Smooth muscle cell (in vitro differentiated cells): ENCODE results near the gene RPTOR. TPM values are rescaled to one million over a fixed set of nuclear protein-coding genes. Genes with fewer than 3 reads are reported as not detected.

ENCODE experiments used
- DNase-seq: peaks from one replicate; lab custom pipeline; 2025; ENCODE audit not compliant: unreplicated experiment; lab: John Stamatoyannopoulos, UW
- H2AFZ ChIP-seq: fragments of 200-600 bp; sonication (generic); 2 replicates; pipeline ENCODE4 v1.6.0; 2016; ENCODE audit warnings: antibody characterized with exemption, low read depth, mild to moderate bottlenecking
- H3F3A ChIP-seq: fragments of 200-600 bp; sonication (generic); 2 replicates; pipeline ENCODE4 v1.6.0; 2017; ENCODE audit warnings: antibody characterized with exemption, low read depth
- H3K27ac ChIP-seq: fragments of 200-600 bp; sonication (generic); 2 replicates; pipeline ENCODE4 v1.5.1; 2016; ENCODE audit warnings: low read depth, mild to moderate bottlenecking
- H3K27me3 ChIP-seq: fragments of 200-600 bp; sonication (generic); 2 replicates; pipeline ENCODE4 v1.6.1; 2016; ENCODE audit warnings: low read depth, mild to moderate bottlenecking
- H3K36me3 ChIP-seq: fragments of 200-600 bp; sonication (generic); 2 replicates; pipeline ENCODE4 v1.5.1; 2016; ENCODE audit warnings: low read depth
- H3K4me1 ChIP-seq: fragments of 200-600 bp; sonication (generic); 2 replicates; pipeline ENCODE4 v1.5.1; 2016; ENCODE audit warnings: low read depth
- H3K4me2 ChIP-seq: fragments of 200-600 bp; sonication (generic); 2 replicates; pipeline ENCODE4 v1.6.0; 2016; ENCODE audit warnings: mild to moderate bottlenecking
- H3K4me3 ChIP-seq: fragments of 200-600 bp; sonication (generic); 2 replicates; pipeline ENCODE4 v1.5.1; 2016; ENCODE audit warnings: mild to moderate bottlenecking
- H3K79me2 ChIP-seq: fragments of 200-600 bp; sonication (generic); 2 replicates; pipeline ENCODE4 v1.6.0; 2016; ENCODE audit warnings: low read depth, mild to moderate bottlenecking
- H3K9ac ChIP-seq: fragments of 200-600 bp; sonication (generic); 2 replicates; pipeline ENCODE4 v1.6.0; 2016; ENCODE audit warnings: low read depth
- H3K9me3 ChIP-seq: fragments of 200-600 bp; sonication (generic); replicated peaks from 2 replicates; pipeline ENCODE4 v1.5.1; 2016; ENCODE audit warnings: low read depth
- H4K20me1 ChIP-seq: fragments of 200-600 bp; sonication (generic); 2 replicates; pipeline ENCODE4 v1.6.0; 2016; ENCODE audit warnings: low read depth
- WGBS: methylation state at CpG from one replicate; pipeline ENCODE4 v1.1.7; 2016; ENCODE audit warnings: low lambda C conversion rate; 5-methylcytosine and 5-hydroxymethylcytosine counted together
- polyA plus RNA-seq: library from polyadenylated mRNA; unstranded; fragments of >200 nt; fragmentation: Nextera tagmentation; extraction: Ambion mirVana; gene quantifications from 2 replicates; pipeline ENCODE4 v1.2.1, GENCODE V29; 2016
- total RNA-seq: library from RNA; depleted of rRNA; stranded (reverse); fragments of >200 nt; gene quantifications from 2 replicates; pipeline ENCODE4 v1.2.3, GENCODE V29; 2014
- TF ChIP-seq, protein P1 (sequence below): fragments of 200-600 bp; sonication (generic); IDR thresholded peaks from 2 replicates; pipeline ENCODE4 v1.5.1; 2017; ENCODE audit warnings: borderline replicate concordance, mild to moderate bottlenecking, antibody characterized with exemption; ENCODE audit not compliant: insufficient read depth, poor library complexity, severe bottlenecking

RPTOR gene
- total and polyA plus RNA-seq, 2 experiments from 2014 or later, result 10.6 to 12.2 TPM

GRCh38 chr17:80857756-80858171 lies 313.1 kb downstream of the RPTOR start:
- Histone ChIP-seq H3K4me1 (no peaks in the 10 kb centered on the region), H3K4me2 (no peak overlapping the region), H3K36me3 (no peaks in the 10 kb centered on the region), H3K27me3 (no peaks in the 10 kb centered on the region), H3F3A (no peaks in the 10 kb centered on the region), H4K20me1 (no peaks in the 10 kb centered on the region), H3K79me2 (no peaks in the 10 kb centered on the region), H3K9ac (peak overlapping the region; percentile 95), H3K4me3 (no peak overlapping the region), H3K27ac (no peak overlapping the region), H3K9me3 (no peaks in the 10 kb centered on the region), H2AFZ (no peak overlapping the region)
- TF ChIP-seq, protein P1, sequence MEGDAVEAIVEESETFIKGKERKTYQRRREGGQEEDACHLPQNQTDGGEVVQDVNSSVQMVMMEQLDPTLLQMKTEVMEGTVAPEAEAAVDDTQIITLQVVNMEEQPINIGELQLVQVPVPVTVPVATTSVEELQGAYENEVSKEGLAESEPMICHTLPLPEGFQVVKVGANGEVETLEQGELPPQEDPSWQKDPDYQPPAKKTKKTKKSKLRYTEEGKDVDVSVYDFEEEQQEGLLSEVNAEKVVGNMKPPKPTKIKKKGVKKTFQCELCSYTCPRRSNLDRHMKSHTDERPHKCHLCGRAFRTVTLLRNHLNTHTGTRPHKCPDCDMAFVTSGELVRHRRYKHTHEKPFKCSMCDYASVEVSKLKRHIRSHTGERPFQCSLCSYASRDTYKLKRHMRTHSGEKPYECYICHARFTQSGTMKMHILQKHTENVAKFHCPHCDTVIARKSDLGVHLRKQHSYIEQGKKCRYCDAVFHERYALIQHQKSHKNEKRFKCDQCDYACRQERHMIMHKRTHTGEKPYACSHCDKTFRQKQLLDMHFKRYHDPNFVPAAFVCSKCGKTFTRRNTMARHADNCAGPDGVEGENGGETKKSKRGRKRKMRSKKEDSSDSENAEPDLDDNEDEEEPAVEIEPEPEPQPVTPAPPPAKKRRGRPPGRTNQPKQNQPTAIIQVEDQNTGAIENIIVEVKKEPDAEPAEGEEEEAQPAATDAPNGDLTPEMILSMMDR, result no peak
- WGBS, result 97% methylated on average over 25 of the region's 25 CpGs
- DNase-seq, result no peak

- no peak for DNase-seq
Measured at GRCh38 chr17:80858301-80859001, 313.8 kb downstream of the RPTOR start.

DNA sequence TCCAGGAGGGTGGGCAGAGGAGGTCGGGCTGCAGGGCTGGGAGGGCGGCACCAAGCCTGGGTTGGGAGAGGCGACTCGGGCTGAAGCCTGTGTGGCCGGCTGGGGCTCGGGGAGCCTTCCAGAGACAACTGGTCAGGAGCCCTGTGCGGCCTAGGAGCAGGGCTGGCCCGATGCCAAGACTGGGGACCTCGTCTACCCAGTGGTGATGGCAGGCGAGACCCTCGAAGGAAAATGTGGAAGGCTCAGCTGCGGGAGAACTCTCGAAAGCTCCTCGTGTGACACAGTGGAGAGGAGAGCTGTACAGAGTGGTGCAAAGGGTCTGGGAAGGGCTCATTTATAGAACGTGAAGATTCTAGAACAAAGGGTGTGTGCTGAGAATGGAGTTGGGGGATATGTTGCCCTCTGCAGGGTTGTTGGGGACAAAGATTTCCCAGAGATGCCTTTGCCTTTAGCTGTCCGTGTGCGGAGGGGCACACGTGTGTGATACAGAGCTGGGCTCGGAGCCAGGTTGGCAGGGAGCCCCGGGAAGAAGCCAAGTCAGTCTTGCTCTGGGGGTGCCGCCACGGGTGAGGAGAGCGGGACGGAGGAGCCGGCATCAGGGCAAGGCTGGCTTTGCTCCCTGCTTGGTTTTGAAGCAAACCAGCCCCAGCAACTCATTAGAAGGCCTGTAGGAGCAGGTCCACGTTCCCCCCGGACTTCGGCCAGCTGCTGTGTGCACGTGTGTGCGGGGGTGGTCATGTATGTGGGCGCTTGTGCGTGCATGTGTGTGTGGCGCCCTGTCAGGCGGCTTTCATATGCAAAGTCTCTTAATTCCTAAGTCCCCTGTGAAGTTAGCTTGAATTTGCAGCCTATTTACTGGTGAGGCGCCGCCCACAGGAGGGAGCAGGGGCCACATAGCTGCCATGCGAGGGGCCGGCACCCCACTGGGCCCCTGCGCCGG lies 314.6 kb downstream of the RPTOR start:
- TF ChIP-seq, protein P1, result no peak
- Histone ChIP-seq H3K4me3 (no peak overlapping the region), H3F3A (no peaks in the 10 kb centered on the region), H2AFZ (no peak overlapping the region), H3K4me2 (no peak overlapping the region), H3K79me2 (no peaks in the 10 kb centered on the region), H3K27me3 (no peaks in the 10 kb centered on the region), H3K9me3 (no peaks in the 10 kb centered on the region), H4K20me1 (no peaks in the 10 kb centered on the region), H3K27ac (peak overlapping the region; percentile 11), H3K36me3 (no peaks in the 10 kb centered on the region), H3K9ac (peak overlapping the region; percentile 24), H3K4me1 (no peaks in the 10 kb centered on the region)
- 87% methylated on average over 40 of the region's 40 CpGs for WGBS
- peak; percentile 31 for DNase-seq

More at GRCh38 chr17:80858301-80859001, 313.8 kb downstream of the RPTOR start:
- no peaks in the 10 kb centered on the region for H3K4me1 ChIP-seq
- no peaks in the 10 kb centered on the region for H3K9me3 ChIP-seq
- H3K27ac ChIP-seq, result peak overlapping the region; percentile 11
- H3K79me2 ChIP-seq, result no peaks in the 10 kb centered on the region
- no peaks in the 10 kb centered on the region for H3K27me3 ChIP-seq
- H3F3A ChIP-seq, result no peaks in the 10 kb centered on the region
- TF ChIP-seq, protein P1, result no peak
- no peak overlapping the region for H3K4me2 ChIP-seq
- no peak overlapping the region for H2AFZ ChIP-seq
- H3K9ac ChIP-seq, result peak overlapping the region; percentile 24
- H4K20me1 ChIP-seq, result no peaks in the 10 kb centered on the region
- H3K4me3 ChIP-seq, result no peak overlapping the region
- H3K36me3 ChIP-seq, result no peaks in the 10 kb centered on the region
- 82% methylated on average over 20 of the region's 20 CpGs for WGBS
